Kidney epithelial cell (primary cell): ENCODE measurements around the gene THSD7B. TPM values are rescaled to one million over a fixed set of nuclear protein-coding genes. Genes with fewer than 3 reads are reported as not detected.

Experiments
- DNase-seq: peaks from one replicate; pipeline ENCODE4 v3.0.0-alpha.2; 2010; ENCODE audit warnings: low read depth
- H3K27me3 ChIP-seq: 2 replicates; pipeline ENCODE4 v1.6.0; 2011; ENCODE audit warnings: low read length; ENCODE audit not compliant: control insufficient read depth, insufficient read depth
- H3K36me3 ChIP-seq: 2 replicates; pipeline ENCODE4 v1.5.1; 2011; ENCODE audit warnings: low read length; ENCODE audit not compliant: control insufficient read depth, insufficient read depth
- H3K4me3 ChIP-seq: 2 replicates; pipeline ENCODE4 v1.5.1; 2011; ENCODE audit warnings: low read depth, mild to moderate bottlenecking, control low read depth, low read length
- total RNA-seq: library from RNA; depleted of rRNA; stranded (reverse); fragments of >200 nt; gene quantifications from 2 replicates; pipeline ENCODE4 v1.2.3, GENCODE V29; 2015
- TF ChIP-seq, protein P1 (sequence below): IDR thresholded peaks from 2 replicates; pipeline ENCODE4 v1.5.1; 2011; ENCODE audit warnings: mild to moderate bottlenecking, moderate library complexity, low read length, control low read depth, inconsistent platforms; ENCODE audit not compliant: insufficient read depth, poor library complexity, severe bottlenecking

Gene THSD7B
- total RNA-seq, 1 donor from 2014 or later: 0.04 TPM

DNA sequence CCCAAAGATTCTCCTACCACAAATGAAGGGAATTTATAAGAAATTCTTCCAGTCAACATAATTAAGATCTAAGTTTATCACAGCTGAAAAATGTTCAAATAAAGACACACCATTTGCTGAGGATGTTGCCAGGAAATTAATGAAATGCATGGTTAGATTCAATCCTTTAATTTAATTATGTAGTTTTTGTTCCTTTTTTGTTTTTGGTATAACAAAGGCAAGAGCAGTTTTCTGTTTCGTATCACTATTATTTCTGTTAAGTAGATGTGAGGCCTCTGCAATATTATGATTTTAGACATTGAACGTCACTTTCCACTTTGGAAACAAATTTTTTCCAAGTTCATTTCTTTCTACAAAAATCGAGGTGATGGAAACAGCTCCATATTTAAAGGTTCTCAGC lies 440.0 kb downstream of the THSD7B start:
- no peak for DNase-seq
- Histone ChIP-seq H3K36me3 (no peaks in the 10 kb centered on the region), H3K4me3 (no peak overlapping the region), H3K27me3 (no peaks in the 10 kb centered on the region)
- TF ChIP-seq, protein P1, sequence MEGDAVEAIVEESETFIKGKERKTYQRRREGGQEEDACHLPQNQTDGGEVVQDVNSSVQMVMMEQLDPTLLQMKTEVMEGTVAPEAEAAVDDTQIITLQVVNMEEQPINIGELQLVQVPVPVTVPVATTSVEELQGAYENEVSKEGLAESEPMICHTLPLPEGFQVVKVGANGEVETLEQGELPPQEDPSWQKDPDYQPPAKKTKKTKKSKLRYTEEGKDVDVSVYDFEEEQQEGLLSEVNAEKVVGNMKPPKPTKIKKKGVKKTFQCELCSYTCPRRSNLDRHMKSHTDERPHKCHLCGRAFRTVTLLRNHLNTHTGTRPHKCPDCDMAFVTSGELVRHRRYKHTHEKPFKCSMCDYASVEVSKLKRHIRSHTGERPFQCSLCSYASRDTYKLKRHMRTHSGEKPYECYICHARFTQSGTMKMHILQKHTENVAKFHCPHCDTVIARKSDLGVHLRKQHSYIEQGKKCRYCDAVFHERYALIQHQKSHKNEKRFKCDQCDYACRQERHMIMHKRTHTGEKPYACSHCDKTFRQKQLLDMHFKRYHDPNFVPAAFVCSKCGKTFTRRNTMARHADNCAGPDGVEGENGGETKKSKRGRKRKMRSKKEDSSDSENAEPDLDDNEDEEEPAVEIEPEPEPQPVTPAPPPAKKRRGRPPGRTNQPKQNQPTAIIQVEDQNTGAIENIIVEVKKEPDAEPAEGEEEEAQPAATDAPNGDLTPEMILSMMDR: no peak

DNA sequence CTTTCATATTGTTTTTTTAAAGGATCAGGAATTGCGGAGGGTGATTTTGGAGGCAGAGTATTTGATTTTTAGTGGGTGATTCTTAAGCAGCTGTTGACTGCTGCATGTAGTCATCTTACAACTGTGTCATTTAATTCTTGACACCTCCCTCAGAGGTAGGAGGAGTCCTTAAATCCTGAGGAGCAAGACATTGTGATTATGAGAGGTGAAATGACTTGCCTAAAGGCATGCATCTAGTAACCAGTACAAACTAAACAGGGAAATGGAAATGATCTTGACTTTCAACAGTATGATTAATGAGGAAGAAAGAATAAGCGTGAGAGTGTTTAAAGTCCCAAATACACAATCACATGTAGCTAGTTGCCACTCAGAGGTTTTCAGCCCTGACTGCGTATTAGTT lies 440.7 kb downstream of the THSD7B start:
- DNase-seq: no peak

DNA sequence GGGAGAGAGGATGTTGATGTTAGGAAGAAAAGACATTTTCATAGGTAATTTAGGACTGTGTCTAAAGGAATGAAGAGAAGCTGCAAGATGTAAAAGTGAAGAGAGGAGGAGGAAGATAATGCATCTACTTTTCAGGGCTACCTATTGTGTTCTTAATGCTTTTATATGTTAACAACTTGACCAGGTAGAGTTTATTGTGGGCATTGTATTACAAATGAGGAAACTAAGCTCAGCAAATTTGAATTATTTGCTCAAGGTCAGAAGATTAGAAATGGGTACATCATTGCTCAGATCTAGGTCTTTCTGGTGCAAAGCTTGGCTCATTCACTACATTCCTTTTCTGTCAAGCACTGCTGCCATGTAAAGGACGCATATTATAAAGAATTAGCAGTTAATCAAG lies 441.7 kb downstream of the THSD7B start:
- TF ChIP-seq, protein P1: no peak
- Histone ChIP-seq H3K36me3 (no peaks in the 10 kb centered on the region), H3K27me3 (no peaks in the 10 kb centered on the region), H3K4me3 (no peak overlapping the region)
- DNase-seq: no peak

More for the DNA sequence above, 440.7 kb downstream of the THSD7B start:
- TF ChIP-seq, protein P1: no peak
- Histone ChIP-seq H3K27me3 (no peaks in the 10 kb centered on the region), H3K36me3 (no peaks in the 10 kb centered on the region), H3K4me3 (no peak overlapping the region)

- TF ChIP-seq, protein P1: no peak
- no peaks in the 10 kb centered on the region for H3K36me3 ChIP-seq
- H3K4me3 ChIP-seq: no peak overlapping the region
- DNase-seq: peak; percentile 84
- no peaks in the 10 kb centered on the region for H3K27me3 ChIP-seq
Measured at GRCh38 chr2:137208431-137208891, 443.1 kb downstream of the THSD7B start.

GRCh38 chr2:137210039-137210438 lies 444.7 kb downstream of the THSD7B start:
- no peaks in the 10 kb centered on the region for H3K27me3 ChIP-seq
- TF ChIP-seq, protein P1: no peak
- no peak overlapping the region for H3K4me3 ChIP-seq
- no peaks in the 10 kb centered on the region for H3K36me3 ChIP-seq
- DNase-seq: no peak

DNA sequence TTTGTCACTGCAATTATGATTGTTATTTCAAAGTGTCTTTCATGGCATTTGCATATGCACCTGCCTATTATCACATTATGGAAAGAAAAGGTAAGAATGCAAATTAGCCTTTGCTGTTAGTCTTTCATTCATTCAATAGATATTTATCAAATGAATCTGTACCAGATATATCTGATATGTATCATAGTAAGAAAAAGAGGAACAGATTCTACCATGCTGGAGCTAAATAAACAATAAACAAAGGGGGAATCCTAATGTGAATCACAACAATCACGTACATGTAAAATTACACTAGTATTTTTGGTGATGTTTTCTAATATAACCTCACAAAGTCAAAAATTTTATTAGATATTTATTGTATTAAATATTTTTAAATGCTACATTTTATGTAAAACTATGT lies 446.4 kb downstream of the THSD7B start:
- TF ChIP-seq, protein P1: no peak
- no peak for DNase-seq
- H3K4me3 ChIP-seq: no peak overlapping the region
- no peaks in the 10 kb centered on the region for H3K36me3 ChIP-seq
- no peaks in the 10 kb centered on the region for H3K27me3 ChIP-seq
